GM21515 (cell line): Measurements from ENCODE around the gene C13orf46.
"Not testable (repeated sequence)": the region's sequence is repeated elsewhere in the genome, so short reads cannot be mapped to it uniquely, and the experiment has no call there.

Source experiments
- ATAC-seq: cut with Tn5 transposase; IDR thresholded peaks from one replicate; pipeline ENCODE4 v1.9.1; 2021; ENCODE audit not compliant: unreplicated experiment

The C13orf46 gene

DNA sequence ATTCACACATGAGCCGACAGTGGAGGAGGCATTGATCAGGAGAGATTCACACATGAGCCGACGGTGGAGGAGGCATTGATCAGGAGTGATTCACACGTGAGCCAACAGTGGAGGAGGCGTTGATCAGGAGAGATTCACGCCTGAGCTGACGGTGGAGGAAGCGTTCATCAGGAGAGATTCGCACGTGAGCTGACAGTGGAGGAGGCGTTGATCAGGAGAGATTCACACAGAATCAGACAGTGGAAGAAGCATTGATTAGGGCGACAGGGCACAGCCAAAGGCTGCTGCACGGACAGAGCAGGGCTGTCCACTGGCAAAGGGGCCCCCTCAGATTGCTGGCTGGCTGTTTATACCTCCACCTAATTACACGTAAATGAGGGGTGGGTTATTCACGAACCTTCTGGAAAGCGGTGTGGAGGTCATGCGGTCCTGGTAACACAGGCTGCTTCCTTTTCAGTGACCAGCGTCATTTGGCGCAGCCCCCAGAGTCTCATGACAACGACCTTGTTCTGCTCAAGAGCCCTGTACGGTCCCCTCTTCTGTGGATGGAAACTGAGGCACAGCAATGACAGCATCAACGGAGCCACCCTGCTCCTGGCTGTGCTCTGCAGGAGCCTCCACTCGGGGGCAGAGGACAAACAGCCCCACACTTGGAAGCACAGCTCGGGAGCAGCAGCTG lies 59.4 kb downstream of the C13orf46 start:
- ATAC-seq, result no peak

DNA sequence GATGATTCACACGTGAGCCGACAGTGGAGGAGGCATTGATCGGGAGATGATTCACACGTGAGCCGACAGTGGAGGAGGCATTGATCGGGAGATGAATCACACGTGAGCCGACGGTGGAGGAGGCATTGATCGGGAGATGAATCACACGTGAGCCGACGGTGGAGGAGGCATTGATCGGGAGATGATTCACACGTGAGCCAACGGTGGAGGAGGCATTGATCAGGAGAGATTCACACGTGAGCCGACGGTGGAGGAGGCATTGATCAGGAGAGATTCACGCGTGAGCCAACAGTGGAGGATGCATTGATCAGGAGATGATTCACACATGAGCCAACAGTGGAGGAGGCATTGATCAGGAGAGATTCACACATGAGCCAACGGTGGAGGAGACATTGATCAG lies 60.0 kb downstream of the C13orf46 start:
- ATAC-seq, result not testable (repeated sequence)

DNA sequence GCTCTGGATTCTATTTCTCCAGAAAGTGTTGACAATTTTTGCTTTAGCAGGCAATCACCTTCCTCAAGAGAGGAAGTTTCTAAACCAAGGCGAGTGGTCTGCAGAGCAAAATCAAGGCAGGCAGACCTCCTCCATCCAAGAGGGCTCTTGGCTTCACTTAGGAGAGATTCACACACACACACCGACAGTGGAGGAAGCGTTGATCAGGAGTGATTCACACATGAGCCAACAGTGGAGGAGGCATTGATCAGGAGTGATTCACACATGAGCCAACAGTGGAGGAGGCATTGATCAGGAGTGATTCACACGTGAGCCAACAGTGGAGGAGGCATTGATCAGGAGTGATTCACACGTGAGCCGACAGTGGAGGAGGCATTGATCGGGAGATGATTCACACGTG lies 60.5 kb downstream of the C13orf46 start:
- not testable (repeated sequence) for ATAC-seq

DNA sequence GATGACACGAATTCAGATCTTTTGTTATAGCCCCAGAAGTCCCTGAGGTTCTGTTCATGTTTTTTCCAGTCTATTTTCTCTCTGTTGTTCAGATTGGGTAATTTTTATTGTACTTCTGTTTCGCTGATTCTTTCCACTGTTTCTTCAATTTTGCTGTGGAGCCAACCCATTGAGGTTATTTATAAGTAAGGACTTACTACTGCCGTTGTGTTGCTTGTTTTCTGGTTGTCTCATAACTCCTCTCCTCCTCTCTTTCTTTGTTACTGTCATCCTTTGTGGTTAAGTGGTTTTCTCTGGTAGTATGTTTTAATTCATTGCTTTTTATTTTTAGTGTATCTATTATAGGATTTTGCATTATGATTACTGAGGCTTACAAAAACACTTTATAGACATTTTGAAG lies 61.3 kb downstream of the C13orf46 start:
- ATAC-seq, result no peak

DNA sequence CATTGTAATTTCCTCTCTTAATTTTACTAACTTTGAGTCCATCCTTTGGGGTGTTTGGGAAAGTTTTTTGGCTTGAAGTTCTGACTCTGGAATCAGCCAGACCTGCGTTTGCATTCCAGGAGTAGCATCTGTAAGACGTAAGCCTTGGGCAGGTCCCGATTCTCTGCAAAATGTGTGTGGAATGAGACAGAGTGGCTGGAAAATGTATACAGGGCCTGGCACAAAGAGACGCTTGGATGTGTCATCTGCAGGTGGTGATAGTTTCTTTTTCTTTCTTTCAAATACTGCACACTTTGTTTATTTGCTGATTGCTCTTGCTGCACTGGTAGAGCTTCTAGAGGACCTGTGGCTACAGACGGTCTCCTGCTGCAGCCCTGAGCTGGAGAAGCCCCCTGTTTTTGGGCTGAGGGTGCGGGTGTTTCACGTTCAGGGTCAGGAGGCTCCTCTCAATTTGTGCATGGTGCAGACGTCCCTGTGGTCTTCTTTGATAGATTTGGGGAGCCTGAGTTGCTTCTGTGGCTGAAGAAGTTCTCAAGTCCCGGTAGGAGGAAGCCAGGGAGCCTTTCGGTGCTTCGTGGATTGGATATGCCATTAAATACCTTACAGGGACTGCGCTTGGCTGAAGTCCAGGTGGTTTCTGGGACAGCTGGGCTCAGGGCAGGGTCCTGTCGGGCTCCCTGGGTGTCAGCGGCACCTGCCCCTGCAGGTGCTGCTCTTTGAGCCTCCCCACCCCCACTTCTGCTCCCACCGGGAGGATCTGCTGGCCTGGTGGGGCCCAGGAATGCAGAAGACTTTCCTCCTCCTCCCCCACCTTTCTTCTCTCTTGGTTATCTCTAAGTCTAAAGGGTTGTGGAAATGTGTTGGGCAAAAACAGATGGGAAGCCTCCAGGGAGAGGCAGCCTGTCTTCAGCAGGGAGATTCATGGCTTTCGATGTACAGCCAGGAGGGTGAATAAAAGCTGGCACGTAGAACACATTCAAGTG lies 66.0 kb downstream of the C13orf46 start:
- ATAC-seq, result no peak

DNA sequence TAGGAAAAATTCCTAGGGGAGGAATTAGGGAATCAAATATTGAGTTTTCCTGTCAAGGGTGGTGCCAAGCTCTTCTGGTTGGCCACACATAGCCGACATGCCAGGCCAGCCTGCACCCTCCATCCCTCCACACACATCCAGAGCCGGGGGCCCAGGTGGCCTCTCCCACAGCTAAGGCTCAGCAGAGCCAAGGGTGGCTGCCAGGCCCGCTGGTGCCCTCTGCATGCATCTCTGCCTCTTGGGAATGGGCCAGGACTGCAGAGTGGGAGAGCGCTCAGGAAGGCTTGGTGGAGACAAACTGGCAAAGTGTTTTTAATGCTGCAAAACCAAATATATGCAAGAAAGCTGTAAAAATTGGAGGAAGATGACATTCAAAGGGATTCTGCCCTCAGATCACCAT lies 67.3 kb downstream of the C13orf46 start:
- ATAC-seq, result no peak

DNA sequence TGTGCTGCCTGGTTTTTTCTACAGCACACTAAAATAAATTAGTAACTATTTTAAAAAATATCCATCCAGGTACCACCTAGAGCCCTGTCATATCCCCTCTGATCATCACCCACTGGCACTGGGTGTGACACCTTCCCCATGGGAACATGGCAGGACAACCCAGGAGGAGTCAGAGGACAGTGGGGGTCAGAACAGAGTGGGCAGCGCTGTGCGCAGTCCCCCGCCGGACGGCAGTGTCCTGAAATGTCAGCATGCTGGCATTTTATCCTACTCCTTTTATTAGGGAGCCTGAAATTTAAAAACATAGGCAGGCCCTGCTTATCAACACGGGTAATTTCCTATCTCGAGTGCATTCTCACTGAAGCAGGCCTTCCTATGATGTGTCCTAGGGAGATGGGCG lies 67.9 kb downstream of the C13orf46 start:
- ATAC-seq, result no peak

DNA sequence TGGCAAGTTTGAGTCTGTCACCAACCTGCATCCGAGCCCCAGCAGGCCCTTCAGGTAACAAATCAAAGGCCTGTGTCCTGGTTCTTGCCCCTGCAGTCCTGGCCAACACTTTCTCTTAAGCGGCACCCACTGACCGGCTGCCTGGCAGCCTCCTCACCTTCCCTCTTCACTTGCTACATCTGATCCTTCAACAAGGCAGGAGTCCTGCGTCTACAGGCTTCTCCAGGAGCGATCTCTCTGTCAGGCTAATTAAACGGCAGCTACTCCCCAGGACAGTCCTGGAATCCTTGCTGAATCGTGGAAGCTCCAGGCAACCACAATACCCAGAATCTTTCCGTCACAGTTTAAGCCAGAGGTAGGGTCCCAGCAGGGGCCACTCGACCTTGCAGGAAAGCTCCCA lies 68.9 kb downstream of the C13orf46 start:
- no peak for ATAC-seq

DNA sequence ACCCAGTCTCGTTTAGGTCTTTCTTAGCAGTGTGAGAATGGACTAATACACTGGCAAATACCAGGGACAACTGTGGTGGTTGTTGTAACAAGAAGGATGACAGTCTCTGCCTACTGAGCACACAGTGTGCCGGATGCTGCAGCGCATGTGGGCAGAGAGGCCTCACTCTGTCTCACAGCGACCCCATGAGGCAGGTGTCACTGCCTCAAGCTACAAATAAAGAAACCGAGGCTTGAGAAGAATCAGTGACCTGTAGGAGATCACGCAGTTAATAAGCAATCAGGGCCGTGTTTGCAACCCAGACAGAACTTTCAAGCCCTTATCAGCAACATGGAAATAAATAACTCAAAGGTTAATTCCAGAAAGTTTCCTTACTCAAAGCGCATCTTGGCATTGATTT lies 69.5 kb downstream of the C13orf46 start:
- ATAC-seq, result no peak

DNA sequence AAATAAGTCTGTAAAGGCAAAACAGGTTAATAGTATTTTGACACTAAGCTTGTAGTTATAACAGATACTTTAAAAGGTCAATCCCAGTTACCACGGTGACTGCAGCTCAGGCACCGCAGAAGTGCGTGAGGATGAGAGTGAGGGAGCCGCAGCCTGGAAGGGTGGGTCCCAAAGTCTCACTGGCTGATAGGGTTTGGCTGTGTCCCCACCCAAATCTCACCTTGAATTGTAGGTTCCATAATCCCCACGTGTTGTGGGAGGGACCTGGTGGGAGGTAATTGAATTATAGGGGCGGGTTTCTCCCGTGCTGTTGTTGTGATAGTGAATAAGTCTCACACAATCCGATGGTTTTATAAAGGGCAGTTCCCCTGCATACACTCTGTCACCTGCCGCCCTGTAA lies 70.0 kb downstream of the C13orf46 start:
- no peak for ATAC-seq
